Activated B cell treated with CpG ODN at 0.5 μM for 24 hours (primary cell): ENCODE results near the gene ZNG1F. TPM values are rescaled to one million over a fixed set of nuclear protein-coding genes. Genes with fewer than 3 reads are reported as not detected.
"Not testable (repeated sequence)": the region's sequence is repeated elsewhere in the genome, so short reads cannot be mapped to it uniquely, and the experiment has no call there.

Experiments used
- ATAC-seq: fragments of 200-7000 bp; cut with Tn5 transposase; one replicate; pipeline ENCODE4 v1.10.0; 2021; ENCODE audit warnings: low read depth, mild to moderate bottlenecking, moderate library complexity
- CTCF ChIA-PET: fragments of 350-600 bp; sonication (Branson Sonifier 250); formaldehyde crosslinking; loops from one replicate; lab custom pipeline; 2021; ENCODE audit warnings: antibody characterized with exemption; lab: Charles Lee
- POLR2A ChIA-PET: fragments of 350-600 bp; sonication (Branson Sonifier 250); formaldehyde crosslinking; loops from one replicate; lab custom pipeline; 2021; ENCODE audit warnings: antibody characterized with exemption; lab: Charles Lee
- DNase-seq: peaks from one replicate; pipeline ENCODE4 v3.0.0; 2022
- H3K27ac Mint-ChIP-seq: one replicate; pipeline ENCODE4 v1.8.0; 2020; ENCODE audit warnings: mixed read lengths
- H3K27me3 Mint-ChIP-seq: one replicate; pipeline ENCODE4 v1.8.0; 2021; ENCODE audit warnings: mixed read lengths
- H3K36me3 Mint-ChIP-seq: one replicate; pipeline ENCODE4 v1.8.0; 2021; ENCODE audit warnings: low read depth, mixed read lengths
- H3K4me1 Mint-ChIP-seq: one replicate; pipeline ENCODE4 v1.8.0; 2021; ENCODE audit warnings: mixed read lengths
- H3K4me3 Mint-ChIP-seq: one replicate; pipeline ENCODE4 v1.8.0; 2020; ENCODE audit warnings: mild to moderate bottlenecking, mixed read lengths
- H3K9me3 Mint-ChIP-seq: one replicate; pipeline ENCODE4 v1.8.0; 2020; ENCODE audit warnings: mixed read lengths
- intact Hi-C: fragments of 100-400 bp; cut with micrococcal nuclease; formaldehyde crosslinking; loops from one replicate; pipeline ENCODE4 v1.15.1; 2024
- total RNA-seq: library from RNA; stranded (reverse); gene quantifications from 2 replicates; pipeline ENCODE4 v1.2.3, GENCODE V29; 2022
- TF ChIP-seq, protein P1 (sequence below): fragments of 200-600 bp; IDR thresholded peaks from one replicate; pipeline ENCODE4 v1.8.0; 2022; ENCODE audit warnings: antibody characterized with exemption, mild to moderate bottlenecking

Gene ZNG1F
- total RNA-seq, 1 donor from 2014 or later: 17.7 TPM

DNA sequence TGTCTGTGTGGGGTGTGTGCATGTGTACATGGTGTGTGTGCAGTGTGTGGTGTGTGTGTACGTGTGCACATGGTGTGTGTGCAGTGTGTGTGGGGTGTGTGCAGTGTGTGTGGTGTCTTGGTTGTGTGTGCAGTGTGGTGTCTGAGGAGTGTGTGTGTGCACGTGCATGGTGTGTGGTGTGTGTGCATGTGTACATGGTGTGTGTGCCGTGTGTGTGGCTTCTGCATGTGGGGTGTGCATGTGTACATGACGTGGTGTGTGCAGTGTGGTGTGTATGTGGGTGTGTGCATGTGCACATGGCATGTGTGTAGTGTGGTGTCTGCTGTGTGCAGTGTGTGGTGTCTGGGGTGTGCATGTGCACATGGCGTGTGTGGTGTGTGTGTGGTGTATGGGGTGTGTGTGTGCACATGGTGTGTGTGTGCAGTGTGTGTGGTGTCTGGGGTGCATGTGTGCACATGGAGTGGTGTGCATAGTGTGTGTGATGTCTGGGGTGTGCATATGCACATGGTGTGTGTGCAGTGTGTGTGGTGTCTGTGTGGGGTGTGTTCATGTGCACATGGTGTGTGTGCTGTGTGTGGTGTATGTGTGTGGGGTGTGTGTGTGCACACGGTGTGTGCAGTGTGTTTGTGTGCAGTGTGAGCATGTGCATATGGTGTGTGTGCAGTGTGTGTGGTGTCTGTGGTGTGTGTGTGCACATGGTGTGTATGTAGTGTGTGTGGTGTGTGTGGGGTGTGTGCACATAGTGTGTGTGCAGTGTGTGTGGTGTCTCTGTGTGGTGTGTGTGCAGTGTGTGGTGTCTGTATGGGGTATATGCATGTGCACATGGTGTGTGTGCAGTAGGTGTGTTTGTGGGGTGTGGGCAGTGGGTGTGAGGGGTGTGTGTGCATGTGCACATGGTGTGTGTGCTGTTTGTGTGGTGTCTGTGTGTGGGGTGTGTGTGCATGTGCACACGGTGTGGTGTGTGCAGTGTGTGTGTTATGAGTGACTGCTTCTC, 40.6 kb upstream of the ZNG1F start:
- Mint-ChIP-seq H3K4me1 (peaks cover 2% of the 10 kb centered on the region), H3K27ac (no peak overlapping the region), H3K27me3 (no peaks in the 10 kb centered on the region), H3K36me3 (no peaks in the 10 kb centered on the region), H3K9me3 (no peaks in the 10 kb centered on the region), H3K4me3 (no peak overlapping the region)
- DNase-seq (no peak), ATAC-seq (peak; percentile 11)
- intact Hi-C loops: no loop called here
- TF ChIP-seq, protein P1, sequence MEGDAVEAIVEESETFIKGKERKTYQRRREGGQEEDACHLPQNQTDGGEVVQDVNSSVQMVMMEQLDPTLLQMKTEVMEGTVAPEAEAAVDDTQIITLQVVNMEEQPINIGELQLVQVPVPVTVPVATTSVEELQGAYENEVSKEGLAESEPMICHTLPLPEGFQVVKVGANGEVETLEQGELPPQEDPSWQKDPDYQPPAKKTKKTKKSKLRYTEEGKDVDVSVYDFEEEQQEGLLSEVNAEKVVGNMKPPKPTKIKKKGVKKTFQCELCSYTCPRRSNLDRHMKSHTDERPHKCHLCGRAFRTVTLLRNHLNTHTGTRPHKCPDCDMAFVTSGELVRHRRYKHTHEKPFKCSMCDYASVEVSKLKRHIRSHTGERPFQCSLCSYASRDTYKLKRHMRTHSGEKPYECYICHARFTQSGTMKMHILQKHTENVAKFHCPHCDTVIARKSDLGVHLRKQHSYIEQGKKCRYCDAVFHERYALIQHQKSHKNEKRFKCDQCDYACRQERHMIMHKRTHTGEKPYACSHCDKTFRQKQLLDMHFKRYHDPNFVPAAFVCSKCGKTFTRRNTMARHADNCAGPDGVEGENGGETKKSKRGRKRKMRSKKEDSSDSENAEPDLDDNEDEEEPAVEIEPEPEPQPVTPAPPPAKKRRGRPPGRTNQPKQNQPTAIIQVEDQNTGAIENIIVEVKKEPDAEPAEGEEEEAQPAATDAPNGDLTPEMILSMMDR: no peak
- POLR2A ChIA-PET: no interaction called here
- CTCF ChIA-PET: no interaction called here

DNA sequence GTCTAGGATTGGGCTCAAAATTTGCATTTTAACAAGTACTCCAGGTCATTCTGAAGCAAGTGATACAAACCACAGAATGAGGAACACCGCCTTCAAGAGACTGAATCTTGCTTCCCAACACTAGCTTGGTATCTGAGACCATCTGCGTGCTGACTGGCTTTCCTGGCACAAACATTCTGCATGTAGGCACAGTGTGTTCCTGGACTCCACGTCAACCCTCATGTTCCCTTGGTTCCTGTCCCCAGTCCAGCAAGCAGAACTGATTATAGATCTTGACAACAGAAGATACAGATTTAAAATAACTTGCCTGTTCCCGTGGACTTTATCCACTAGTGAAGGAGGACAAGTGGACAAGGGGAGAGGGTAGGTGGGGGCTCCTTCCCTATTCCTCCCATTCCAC, 30.7 kb upstream of the ZNG1F start:
- H3K9me3 Mint-ChIP-seq, intact Hi-C loops, H3K4me3 Mint-ChIP-seq, POLR2A ChIA-PET, H3K27ac Mint-ChIP-seq, H3K36me3 Mint-ChIP-seq, H3K4me1 Mint-ChIP-seq, H3K27me3 Mint-ChIP-seq, ATAC-seq, DNase-seq, CTCF ChIA-PET: not testable (repeated sequence)

DNA sequence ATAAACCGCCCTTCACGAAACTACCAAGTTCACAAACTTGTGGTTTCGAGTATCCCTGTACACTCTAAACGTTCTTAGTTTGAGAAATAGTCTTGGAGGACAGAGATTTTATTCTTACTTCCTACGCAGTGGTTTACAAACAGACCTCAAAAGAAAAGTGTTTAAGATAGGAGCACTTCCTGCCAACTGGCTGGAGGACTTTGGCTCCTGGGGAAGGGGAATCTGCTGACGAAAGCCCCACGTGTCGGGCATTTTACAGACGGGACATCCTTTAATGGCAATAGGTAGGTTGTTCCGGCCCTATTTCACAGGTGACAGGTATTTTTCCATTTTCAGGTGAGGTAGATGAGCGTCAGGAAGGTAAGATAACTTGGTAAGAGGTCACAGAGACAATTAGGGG, 678 bp downstream of the ZNG1F start:
- intact Hi-C loops, H3K27me3 Mint-ChIP-seq, H3K36me3 Mint-ChIP-seq, H3K9me3 Mint-ChIP-seq, ATAC-seq, DNase-seq, CTCF ChIA-PET, POLR2A ChIA-PET, H3K27ac Mint-ChIP-seq, H3K4me3 Mint-ChIP-seq, H3K4me1 Mint-ChIP-seq: not testable (repeated sequence)

DNA sequence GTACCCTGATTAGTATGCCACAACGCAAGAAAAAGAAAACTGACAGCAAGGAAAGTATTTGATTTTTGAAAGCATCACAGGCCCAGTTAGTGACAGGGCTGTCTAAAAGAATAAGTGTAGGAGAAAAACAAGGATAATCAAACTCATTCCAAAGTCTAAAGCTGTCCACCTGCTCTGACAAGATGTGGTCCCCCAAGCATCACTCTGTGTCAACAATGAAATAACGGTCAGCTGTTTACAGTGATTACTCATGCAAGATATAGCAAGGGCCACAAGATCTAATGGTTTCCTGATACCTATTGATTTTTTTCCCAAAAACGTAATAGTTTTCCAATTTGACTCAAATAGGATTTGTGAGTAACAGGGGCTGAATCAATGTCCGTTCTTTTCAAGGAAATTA, 14.1 kb downstream of the ZNG1F start:
- H3K36me3 Mint-ChIP-seq, ATAC-seq, H3K9me3 Mint-ChIP-seq, DNase-seq, CTCF ChIA-PET, intact Hi-C loops, H3K4me3 Mint-ChIP-seq, POLR2A ChIA-PET, H3K27ac Mint-ChIP-seq, H3K27me3 Mint-ChIP-seq, H3K4me1 Mint-ChIP-seq: not testable (repeated sequence)

DNA sequence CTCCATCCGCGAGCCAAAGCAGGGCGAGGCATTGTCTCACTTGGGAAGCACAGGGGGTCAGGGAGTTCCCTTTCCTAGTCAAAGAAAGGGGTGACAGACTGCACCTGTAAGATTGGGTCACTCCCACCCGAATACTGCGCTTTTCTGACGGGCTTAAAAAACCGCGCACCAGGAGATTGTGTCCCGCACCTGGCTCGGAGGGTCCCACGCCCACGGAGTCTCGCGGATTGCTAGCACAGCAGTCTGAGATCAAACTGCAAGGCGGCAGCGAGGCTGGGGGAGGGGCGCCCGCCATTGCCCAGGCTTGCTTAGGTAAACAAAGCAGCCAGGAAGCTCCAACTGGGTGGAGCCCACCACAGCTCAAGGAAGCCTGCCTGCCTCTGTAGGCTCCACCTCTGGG, 39.0 kb downstream of the ZNG1F start:
- POLR2A ChIA-PET, intact Hi-C loops, CTCF ChIA-PET, H3K9me3 Mint-ChIP-seq, H3K27me3 Mint-ChIP-seq, ATAC-seq, H3K4me1 Mint-ChIP-seq, H3K4me3 Mint-ChIP-seq, H3K36me3 Mint-ChIP-seq, DNase-seq, H3K27ac Mint-ChIP-seq: not testable (repeated sequence)

DNA sequence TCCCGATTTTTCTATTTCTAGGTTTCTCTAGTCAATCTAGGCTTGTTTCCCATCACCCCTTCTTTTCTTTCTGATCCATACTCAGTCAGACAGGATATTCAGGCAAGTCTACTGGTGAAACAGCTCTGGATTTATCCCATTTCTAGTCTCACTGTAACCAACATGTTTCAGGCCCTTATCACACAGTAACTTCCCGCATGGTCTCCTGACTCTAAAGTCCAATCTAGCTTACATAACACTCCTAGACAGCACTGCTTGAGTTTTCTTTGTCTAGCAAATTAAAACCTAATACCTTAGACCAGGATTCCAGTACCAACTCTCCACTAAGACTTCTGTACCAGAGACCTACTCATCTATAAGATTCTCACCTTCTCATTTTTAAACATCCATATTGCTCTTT, 47.2 kb downstream of the ZNG1F start:
- H3K27me3 Mint-ChIP-seq, CTCF ChIA-PET, DNase-seq, H3K36me3 Mint-ChIP-seq, POLR2A ChIA-PET, H3K27ac Mint-ChIP-seq, H3K4me1 Mint-ChIP-seq, intact Hi-C loops, ATAC-seq, H3K9me3 Mint-ChIP-seq, H3K4me3 Mint-ChIP-seq: not testable (repeated sequence)

DNA sequence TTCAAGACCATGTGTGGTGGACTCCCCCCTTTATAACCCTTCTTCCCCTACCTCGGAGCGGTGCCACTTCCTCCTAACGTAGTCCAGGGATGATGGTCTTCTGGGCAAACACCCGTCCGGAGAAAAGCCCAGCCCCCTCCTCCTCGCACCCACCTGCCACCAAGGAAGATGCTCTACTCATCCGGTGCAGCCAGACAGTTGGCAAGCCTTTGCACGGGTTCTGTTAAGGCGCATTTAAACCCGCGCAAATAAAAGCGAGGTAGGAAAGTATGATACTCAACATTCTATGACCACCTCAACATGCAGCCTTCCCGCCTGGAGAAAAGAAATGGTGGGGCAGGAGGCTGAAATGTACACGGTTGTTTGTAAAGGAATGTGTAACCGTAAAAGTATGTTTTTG, 60.5 kb downstream of the ZNG1F start, which contains the start of gene FOXD4L6:
Gene FOXD4L6, minus strand, starts transcription at position 101 of the 400 bp plus-strand sequence. CDS start 298 bp downstream, outside the sequence.
- H3K27me3 Mint-ChIP-seq, H3K27ac Mint-ChIP-seq, CTCF ChIA-PET, H3K36me3 Mint-ChIP-seq, DNase-seq, ATAC-seq, H3K4me3 Mint-ChIP-seq, H3K4me1 Mint-ChIP-seq, H3K9me3 Mint-ChIP-seq, intact Hi-C loops, POLR2A ChIA-PET: not testable (repeated sequence)

DNA sequence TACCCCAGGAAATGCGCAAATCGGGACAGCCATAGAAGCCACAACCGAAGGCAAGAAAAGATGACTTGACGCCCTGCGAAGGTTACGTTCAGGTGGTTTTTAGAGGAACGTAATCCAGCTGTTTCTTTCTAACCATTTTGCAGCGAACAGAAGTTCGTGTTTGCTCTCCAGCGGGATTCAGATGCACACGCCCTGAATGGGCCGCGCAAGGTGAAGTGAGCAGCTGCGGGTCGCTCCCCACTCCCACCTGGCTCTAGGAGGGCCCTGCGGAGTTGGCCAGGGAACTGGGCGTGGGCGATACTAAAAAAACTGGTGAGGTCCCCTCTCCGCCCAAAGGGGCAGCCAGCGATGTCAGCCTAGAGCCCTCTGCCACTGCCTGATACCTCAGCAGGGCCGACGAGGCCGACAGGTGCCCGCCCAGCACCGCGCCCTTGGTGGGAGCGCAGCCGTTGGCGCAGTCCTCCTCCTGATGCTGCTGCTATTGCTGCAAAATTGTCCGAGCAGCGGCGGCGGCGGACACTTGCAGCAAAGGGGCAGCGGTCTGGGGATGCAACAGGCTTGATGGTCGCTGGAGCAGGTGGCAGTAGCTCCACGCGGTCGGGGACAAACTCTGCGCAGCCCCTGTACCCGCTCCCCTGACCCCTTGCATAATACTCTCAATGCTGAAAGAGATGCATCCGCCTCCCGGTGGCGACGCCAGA, 62.2 kb downstream of the ZNG1F start:
- H3K4me3 Mint-ChIP-seq, ATAC-seq, H3K27ac Mint-ChIP-seq, H3K36me3 Mint-ChIP-seq, H3K4me1 Mint-ChIP-seq, intact Hi-C loops, CTCF ChIA-PET, H3K27me3 Mint-ChIP-seq, H3K9me3 Mint-ChIP-seq, POLR2A ChIA-PET, DNase-seq: not testable (repeated sequence)

DNA sequence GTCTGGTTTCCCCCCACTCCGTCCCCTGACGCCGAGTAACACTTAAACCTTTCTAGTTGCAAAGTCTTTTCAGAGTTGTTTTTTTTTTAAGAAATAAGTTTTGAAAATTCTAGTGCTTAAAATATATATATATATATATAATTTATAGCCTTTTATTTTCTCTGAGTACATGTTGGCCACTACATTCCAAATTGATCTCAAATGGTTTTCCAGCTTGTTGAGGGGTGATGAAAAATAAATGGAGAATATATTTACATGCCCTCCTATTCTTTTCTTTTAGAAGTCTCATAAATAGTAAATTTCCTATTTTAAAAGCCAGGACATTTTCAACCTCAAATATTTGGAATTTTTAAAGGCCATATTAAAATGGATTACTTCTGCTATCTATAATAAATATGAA, 63.2 kb downstream of the ZNG1F start:
- ATAC-seq, H3K27me3 Mint-ChIP-seq, POLR2A ChIA-PET, H3K36me3 Mint-ChIP-seq, H3K4me1 Mint-ChIP-seq, H3K9me3 Mint-ChIP-seq, H3K27ac Mint-ChIP-seq, H3K4me3 Mint-ChIP-seq, intact Hi-C loops, CTCF ChIA-PET, DNase-seq: not testable (repeated sequence)

DNA sequence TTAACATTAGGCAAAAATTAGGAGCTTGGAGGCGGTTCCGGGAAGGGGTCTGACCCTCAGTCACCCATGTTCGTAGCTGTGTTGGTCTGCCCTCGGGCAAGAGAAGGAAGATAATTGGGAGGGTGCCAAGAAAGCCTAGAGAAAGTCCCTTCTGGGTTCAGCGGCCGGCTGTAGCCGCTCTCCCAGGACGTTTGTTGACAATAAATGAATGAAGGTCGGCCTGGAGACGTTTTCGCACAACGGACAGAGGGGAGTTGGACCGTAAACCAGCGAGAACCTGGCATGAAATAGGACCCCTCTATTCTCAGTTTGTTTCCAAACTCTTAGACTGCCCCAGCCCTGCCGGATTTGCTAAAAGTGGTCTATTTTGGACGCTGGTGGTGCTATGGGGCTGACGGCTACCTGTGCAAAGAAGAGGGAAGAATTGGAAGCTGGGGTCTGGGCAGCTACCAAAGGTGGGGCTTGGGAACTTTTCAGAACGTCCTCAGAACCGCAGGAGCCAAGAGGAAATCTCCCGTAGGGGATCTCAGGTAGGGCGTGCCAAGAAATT, 63.9 kb downstream of the ZNG1F start:
- DNase-seq, H3K36me3 Mint-ChIP-seq, H3K4me3 Mint-ChIP-seq, H3K4me1 Mint-ChIP-seq, ATAC-seq, CTCF ChIA-PET, H3K9me3 Mint-ChIP-seq, H3K27me3 Mint-ChIP-seq, POLR2A ChIA-PET, H3K27ac Mint-ChIP-seq, intact Hi-C loops: not testable (repeated sequence)
